ENCODE results near the gene TMEM120A.

The TMEM120A gene

DNA sequence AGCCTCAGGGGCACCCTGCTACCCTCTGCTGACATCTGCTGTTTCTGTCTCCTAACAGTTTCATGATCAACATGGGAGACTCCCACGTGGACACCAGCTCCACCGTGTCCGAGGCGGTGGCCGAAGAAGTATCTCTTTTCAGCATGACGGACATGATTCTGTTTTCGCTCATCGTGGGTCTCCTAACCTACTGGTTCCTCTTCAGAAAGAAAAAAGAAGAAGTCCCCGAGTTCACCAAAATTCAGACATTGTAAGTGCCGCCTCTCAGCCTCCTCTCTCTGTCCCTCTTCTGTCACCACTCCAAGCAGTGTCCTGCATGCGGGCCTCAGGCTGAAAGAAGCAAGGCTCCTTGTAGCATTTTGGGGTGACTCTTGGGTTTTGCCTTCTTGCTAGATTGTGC, 40.5 kb downstream of the TMEM120A start:
- H3K4me3 ChIP-seq (ENCODE audit: low read depth, low read length) = no peak overlapping the region
- TF ChIP-seq, protein P1, sequence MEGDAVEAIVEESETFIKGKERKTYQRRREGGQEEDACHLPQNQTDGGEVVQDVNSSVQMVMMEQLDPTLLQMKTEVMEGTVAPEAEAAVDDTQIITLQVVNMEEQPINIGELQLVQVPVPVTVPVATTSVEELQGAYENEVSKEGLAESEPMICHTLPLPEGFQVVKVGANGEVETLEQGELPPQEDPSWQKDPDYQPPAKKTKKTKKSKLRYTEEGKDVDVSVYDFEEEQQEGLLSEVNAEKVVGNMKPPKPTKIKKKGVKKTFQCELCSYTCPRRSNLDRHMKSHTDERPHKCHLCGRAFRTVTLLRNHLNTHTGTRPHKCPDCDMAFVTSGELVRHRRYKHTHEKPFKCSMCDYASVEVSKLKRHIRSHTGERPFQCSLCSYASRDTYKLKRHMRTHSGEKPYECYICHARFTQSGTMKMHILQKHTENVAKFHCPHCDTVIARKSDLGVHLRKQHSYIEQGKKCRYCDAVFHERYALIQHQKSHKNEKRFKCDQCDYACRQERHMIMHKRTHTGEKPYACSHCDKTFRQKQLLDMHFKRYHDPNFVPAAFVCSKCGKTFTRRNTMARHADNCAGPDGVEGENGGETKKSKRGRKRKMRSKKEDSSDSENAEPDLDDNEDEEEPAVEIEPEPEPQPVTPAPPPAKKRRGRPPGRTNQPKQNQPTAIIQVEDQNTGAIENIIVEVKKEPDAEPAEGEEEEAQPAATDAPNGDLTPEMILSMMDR (IDR thresholded peaks at IDR 0.05; ENCODE audit: borderline replicate concordance, insufficient read depth, low read depth, low read length) = no peak

DNA sequence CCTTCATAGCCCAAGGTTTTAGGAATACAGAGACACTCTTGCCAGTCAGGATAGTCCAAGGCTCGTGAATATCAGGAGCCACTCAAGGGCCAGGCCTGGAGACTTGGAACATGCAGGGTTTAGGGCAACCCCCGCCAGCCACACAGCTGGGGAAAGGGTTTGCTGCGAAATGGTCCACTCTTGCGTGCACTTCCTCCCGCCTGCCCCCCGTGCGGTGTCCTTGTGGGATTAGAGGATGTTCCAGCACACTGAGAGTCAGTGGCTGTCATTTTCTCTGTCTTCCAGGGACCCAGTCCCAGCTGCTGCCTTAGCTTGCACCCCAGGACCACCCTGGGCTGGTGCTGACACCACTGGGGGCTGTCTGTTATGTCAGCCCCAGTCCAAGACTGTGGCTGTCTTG, 41.0 kb downstream of the TMEM120A start:
- TF ChIP-seq, protein P1 (IDR thresholded peaks at IDR 0.05; ENCODE audit: borderline replicate concordance, insufficient read depth, low read depth, low read length) = no peak
- no peak overlapping the region for H3K4me3 ChIP-seq (ENCODE audit: low read depth, low read length)

DNA sequence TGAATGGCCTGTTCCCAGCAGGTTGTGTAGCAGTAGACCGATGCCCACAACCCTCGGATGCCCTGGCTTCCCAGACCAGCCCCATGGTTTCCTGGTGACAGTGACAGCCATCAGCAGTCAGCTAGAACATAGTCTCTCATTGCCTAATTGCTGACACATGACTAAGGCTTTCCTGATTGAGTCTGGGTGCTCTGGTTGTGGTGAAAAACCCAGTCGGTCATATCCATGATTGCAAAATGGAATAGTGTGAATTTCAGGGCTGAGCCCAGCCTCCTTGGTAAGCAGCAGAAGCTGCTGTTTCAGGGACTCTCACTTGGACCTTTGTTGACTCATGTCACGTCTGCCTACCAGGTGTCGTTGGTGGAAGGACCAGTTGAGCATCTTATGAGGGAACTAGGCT, 42.9 kb downstream of the TMEM120A start:
- TF ChIP-seq, protein P1 (IDR thresholded peaks at IDR 0.05; ENCODE audit: borderline replicate concordance, insufficient read depth, low read depth, low read length) = no peak
- H3K4me3 ChIP-seq (ENCODE audit: low read depth, low read length) = no peak overlapping the region

DNA sequence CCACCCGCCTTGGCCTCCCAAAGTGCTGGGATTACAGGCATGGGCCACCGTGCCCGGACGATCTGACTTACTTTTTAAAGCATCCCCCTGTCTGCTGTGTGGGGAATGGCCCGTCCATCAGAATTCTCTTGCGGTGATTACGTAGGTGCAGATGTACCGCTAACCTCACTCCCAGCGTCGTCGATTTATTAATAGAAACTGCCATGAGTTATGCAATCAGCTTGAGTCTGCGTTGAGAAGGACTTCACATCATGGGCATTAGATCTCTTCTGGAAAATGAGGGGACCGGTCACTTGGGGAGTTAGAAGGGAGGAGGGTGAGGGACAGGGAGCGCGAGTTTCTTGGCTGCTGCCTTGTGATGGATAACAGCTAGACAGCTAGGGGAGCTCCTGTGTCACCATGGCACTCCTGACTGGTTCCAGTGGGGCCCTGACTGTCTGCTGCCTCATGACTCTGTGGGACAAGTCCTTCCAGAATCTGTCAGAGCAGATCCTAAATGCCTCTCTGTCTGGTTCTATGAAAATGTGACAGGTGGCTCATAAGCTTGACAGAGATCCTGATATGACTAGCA, 44.2 kb downstream of the TMEM120A start:
- H3K4me3 ChIP-seq (ENCODE audit: low read depth, low read length) = no peak overlapping the region
- TF ChIP-seq, protein P1 (IDR thresholded peaks at IDR 0.05; ENCODE audit: borderline replicate concordance, insufficient read depth, low read depth, low read length) = no peak

DNA sequence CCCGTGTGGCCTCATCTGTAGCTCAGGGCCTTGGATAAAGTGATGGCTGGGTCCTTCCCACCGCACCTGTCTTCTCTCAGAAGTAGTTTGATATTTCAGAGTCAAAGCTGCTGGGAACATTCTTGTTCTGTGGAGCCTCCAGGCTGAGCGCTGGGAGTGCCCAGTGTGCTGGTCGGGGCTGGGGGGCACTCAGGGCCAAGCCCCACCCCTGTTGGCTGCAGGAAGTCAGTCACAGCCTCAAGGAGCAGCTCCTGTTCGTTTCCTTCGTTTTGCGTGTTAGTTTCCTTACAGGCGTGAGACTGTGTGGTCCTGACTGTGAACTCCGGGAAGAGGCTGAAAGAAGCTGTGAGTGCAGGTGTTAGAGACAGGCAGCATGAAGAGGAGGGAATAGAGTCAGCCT, 46.2 kb downstream of the TMEM120A start:
- TF ChIP-seq, protein P1 (IDR thresholded peaks at IDR 0.05; ENCODE audit: borderline replicate concordance, insufficient read depth, low read depth, low read length) = no peak
- H3K4me3 ChIP-seq (ENCODE audit: low read depth, low read length) = no peak overlapping the region

DNA sequence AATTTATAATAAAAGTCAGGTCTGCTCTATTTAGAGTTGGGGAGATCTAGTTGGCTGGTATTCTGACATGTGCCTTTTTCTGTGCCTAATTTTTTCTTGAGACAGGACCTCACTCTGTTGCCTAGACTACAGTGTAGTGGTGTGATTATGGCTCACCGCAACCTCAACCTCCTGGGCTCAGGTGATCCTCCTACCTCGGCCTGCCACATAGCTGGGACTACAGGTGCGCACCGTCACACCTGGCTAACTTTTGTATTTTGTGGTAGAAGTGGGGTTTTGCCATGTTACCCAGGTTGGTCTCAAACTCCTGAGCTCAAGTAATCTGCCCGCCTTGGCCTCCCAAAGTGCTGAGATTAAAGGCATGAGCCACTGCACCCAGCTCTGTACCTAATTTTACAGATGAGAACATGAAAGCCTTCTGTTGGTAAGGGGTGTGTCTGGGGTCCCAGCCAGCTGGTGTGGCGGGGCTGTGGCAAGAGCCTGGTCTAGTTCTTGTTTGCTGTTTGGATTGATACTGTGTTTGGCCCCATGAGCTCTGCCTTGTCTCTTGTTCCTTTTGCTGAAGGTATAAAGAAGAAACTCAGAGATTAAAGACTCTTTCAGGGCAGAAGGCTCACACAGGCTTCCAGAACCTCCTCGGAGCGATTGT, 48.1 kb downstream of the TMEM120A start:
- TF ChIP-seq, protein P1 (IDR thresholded peaks at IDR 0.05; ENCODE audit: borderline replicate concordance, insufficient read depth, low read depth, low read length) = no peak
- no peak overlapping the region for H3K4me3 ChIP-seq (ENCODE audit: low read depth, low read length)
